HCT116 (cell line): Measurements from ENCODE around the gene PRPF40B. TPM values are rescaled to one million over a fixed set of nuclear protein-coding genes. Genes with fewer than 3 reads are reported as not detected.

ENCODE experiments used
- ATAC-seq: fragments of 200-7000 bp; cut with Tn5 transposase; 2 replicates; pipeline ENCODE4 v1.9.1; 2020; ENCODE audit warnings: mild to moderate bottlenecking, moderate library complexity
- BruUV-seq: library from RNA; stranded (reverse); fragments of 400-500 nt; replicated peaks from 2 replicates; lab custom pipeline; 2021; lab: Mats Ljungman, UMichigan
- CTCF ChIA-PET: fragments of 300-600 bp; sonication (Branson Sonifier 250); formaldehyde crosslinking; loops from one replicate; lab custom pipeline; 2021; ENCODE audit warnings: antibody characterized with exemption; lab: Charles Lee
- POLR2A ChIA-PET: fragments of 300-600, 350-600 bp; sonication (Branson Sonifier 250); formaldehyde crosslinking; loops from one replicate; lab custom pipeline; 2021; ENCODE audit warnings: antibody characterized with exemption; lab: Charles Lee
- RAD21 ChIA-PET, 2 experiments: fragments of 300-600 bp; sonication (Branson Sonifier 250); formaldehyde crosslinking; loops; one replicate each; lab custom pipeline; 2023; ENCODE audit warnings: low total read pairs in 2 of 2; ENCODE audit not compliant: uncharacterized antibody in 2 of 2, unreplicated experiment in 2 of 2, low non-redundant PET in 1 of 2; lab: Charles Lee
- DNase-seq: peaks from one replicate; pipeline ENCODE4 v3.0.0-alpha.2; 2010; ENCODE audit warnings: low read depth, low spot score
- H2AFZ ChIP-seq: fragments of 200-600 bp; shearing (Covaris generic), sonication (generic); 2 replicates; pipeline ENCODE4 v1.6.1; 2017; ENCODE audit warnings: low read depth, mixed run types, mixed read lengths, antibody characterized with exemption, low read length; ENCODE audit not compliant: poor library complexity, severe bottlenecking
- H3K27ac ChIP-seq: 2 replicates; pipeline ENCODE4 v1.5.1; 2012; ENCODE audit warnings: low read depth, low read length
- H3K27me3 ChIP-seq: fragments of 200-600 bp; sonication (generic); 2 replicates; pipeline ENCODE4 v1.6.1; 2016; ENCODE audit warnings: mixed run types, low read length, mixed read lengths; ENCODE audit not compliant: insufficient read depth
- H3K36me3 ChIP-seq, 2 experiments: fragments of 200-500 bp in 1 of 2; fragments of 200-600 bp in 1 of 2; sonication (Bioruptor generic) in 1 of 2; sonication (generic) in 1 of 2; 2 replicates each; pipeline versions ENCODE4 v1.5.1 to v1.6.1; 2014 to 2016; ENCODE audit warnings: low read length in 2 of 2, inconsistent platforms in 1 of 2, mixed read lengths in 1 of 2, mixed run types in 1 of 2; ENCODE audit not compliant: insufficient read depth in 2 of 2, control insufficient read depth in 1 of 2
- H3K4me1 ChIP-seq, 2 experiments: fragments of 200-600 bp in 1 of 2; sonication (generic) in 1 of 2; 2 replicates each; pipeline versions ENCODE4 v1.5.1 to v1.6.1; 2012 to 2017; ENCODE audit warnings: low read length in 2 of 2, inconsistent platforms in 1 of 2, mild to moderate bottlenecking in 1 of 2, mixed read lengths in 1 of 2, mixed run types in 1 of 2, moderate library complexity in 1 of 2; ENCODE audit not compliant: insufficient read depth in 2 of 2, control insufficient read depth in 1 of 2
- H3K4me2 ChIP-seq: fragments of 200-600 bp; sonication (generic); 2 replicates; pipeline ENCODE4 v1.6.1; 2017; ENCODE audit warnings: mixed run types, low read length, mixed read lengths
- H3K4me3 ChIP-seq, 2 experiments: fragments of 200-600 bp in 1 of 2; sonication (generic) in 1 of 2; replicated peaks in 1 of 2; 2 replicates each; pipeline ENCODE4 v1.5.1; 2011 to 2016; ENCODE audit warnings: low read length in 2 of 2, control low read depth in 1 of 2, low read depth in 1 of 2, mild to moderate bottlenecking in 1 of 2, mixed read lengths in 1 of 2, mixed run types in 1 of 2
- H3K79me2 ChIP-seq: fragments of 200-600 bp; sonication (generic); 2 replicates; pipeline ENCODE4 v1.6.1; 2017; ENCODE audit warnings: mild to moderate bottlenecking, mixed run types, low read length, moderate library complexity, mixed read lengths; ENCODE audit not compliant: insufficient read depth
- H3K9ac ChIP-seq: fragments of 200-600 bp; sonication (generic); 2 replicates; pipeline ENCODE4 v1.6.1; 2016; ENCODE audit warnings: low read length, mixed read lengths
- H3K9me2 ChIP-seq: fragments of 200-600 bp; sonication (generic), shearing (Covaris generic); 2 replicates; pipeline ENCODE4 v1.6.1; 2017; ENCODE audit warnings: mixed run types, mild to moderate bottlenecking, moderate library complexity; ENCODE audit not compliant: insufficient read depth
- H3K9me3 ChIP-seq, 2 experiments: fragments of 200-500 bp in 1 of 2; fragments of 200-600 bp in 1 of 2; sonication (Bioruptor generic) in 1 of 2; sonication (generic) in 1 of 2; 2 replicates each; pipeline ENCODE4 v1.6.1; 2014 to 2017; ENCODE audit warnings: low read length in 2 of 2, mixed read lengths in 2 of 2, inconsistent platforms in 1 of 2, low read depth in 1 of 2, mild to moderate bottlenecking in 1 of 2, mixed run types in 1 of 2, moderate library complexity in 1 of 2; ENCODE audit not compliant: control insufficient read depth in 1 of 2, insufficient read depth in 1 of 2
- H4K20me1 ChIP-seq: fragments of 200-600 bp; sonication (generic), shearing (Covaris generic); 2 replicates; pipeline ENCODE4 v1.6.1; 2017; ENCODE audit warnings: mixed run types, mild to moderate bottlenecking, moderate library complexity; ENCODE audit not compliant: insufficient read depth
- CBX3 ChIP-seq: IDR thresholded peaks from 2 replicates; pipeline ENCODE4 v1.6.1; 2012; ENCODE audit warnings: low read depth
- CEBPB ChIP-seq: IDR thresholded peaks from 2 replicates; pipeline ENCODE4 v1.6.1; 2012; ENCODE audit warnings: low read depth
- EZH2 ChIP-seq: fragments of 200-600 bp; sonication (generic); IDR thresholded peaks from 2 replicates; pipeline ENCODE4 v1.6.1; 2017; ENCODE audit warnings: antibody characterized with exemption, mixed run types
- EZH2phosphoT487 ChIP-seq: fragments of 200-600 bp; IDR thresholded peaks from 2 replicates; pipeline ENCODE4 v1.6.1; 2018; ENCODE audit warnings: antibody characterized with exemption, borderline replicate concordance
- FOSL1 ChIP-seq: IDR thresholded peaks from 2 replicates; pipeline ENCODE4 v1.6.1; 2012; ENCODE audit warnings: low read depth
- JUND ChIP-seq: IDR thresholded peaks from 2 replicates; pipeline ENCODE4 v1.6.1; 2012
- MAX ChIP-seq: IDR thresholded peaks from 2 replicates; pipeline ENCODE4 v1.6.1; 2012
- POLR2A ChIP-seq: IDR thresholded peaks from 2 replicates; pipeline ENCODE4 v1.7.0; 2011; ENCODE audit warnings: borderline replicate concordance; ENCODE audit not compliant: insufficient read depth, insufficient read length; ENCODE audit errors: extremely low read depth
- POLR2AphosphoS5 ChIP-seq: IDR thresholded peaks from 2 replicates; pipeline ENCODE4 v1.6.1; 2011; ENCODE audit warnings: mild to moderate bottlenecking, low read depth, low read length, moderate library complexity
- RAD21 ChIP-seq: IDR thresholded peaks from 2 replicates; pipeline ENCODE4 v1.6.1; 2012; ENCODE audit warnings: low read depth, mild to moderate bottlenecking
- REST ChIP-seq: IDR thresholded peaks from 2 replicates; pipeline ENCODE4 v1.6.1; 2012; ENCODE audit warnings: low read depth
- SP1 ChIP-seq: IDR thresholded peaks from 2 replicates; pipeline ENCODE4 v1.6.1; 2012; ENCODE audit warnings: low read depth
- SRF ChIP-seq: IDR thresholded peaks from 2 replicates; pipeline ENCODE4 v1.6.1; 2012; ENCODE audit warnings: low read depth
- TCF7L2 ChIP-seq: IDR thresholded peaks from 2 replicates; pipeline ENCODE4 v1.7.0; 2011; ENCODE audit warnings: borderline replicate concordance, inconsistent platforms; ENCODE audit not compliant: insufficient read depth, insufficient read length; ENCODE audit errors: extremely low read depth
- YY1 ChIP-seq: IDR thresholded peaks from 2 replicates; pipeline ENCODE4 v1.6.1; 2011; ENCODE audit warnings: low read length, low read depth, moderate library complexity, mild to moderate bottlenecking; ENCODE audit not compliant: insufficient replicate concordance; ENCODE audit errors: extremely low read depth
- ZFX ChIP-seq: fragments of 450-650 bp; IDR thresholded peaks from 2 replicates; pipeline ENCODE4 v1.6.1; 2017
- ZNF274 ChIP-seq: fragments of 200-500 bp; sonication (Bioruptor generic); IDR thresholded peaks from 2 replicates; pipeline ENCODE4 v1.6.1; 2014; ENCODE audit warnings: mild to moderate bottlenecking, low read depth, low read length, inconsistent platforms
- intact Hi-C: fragments of 100-400 bp; cut with micrococcal nuclease; formaldehyde crosslinking; loops from 2 replicates; pipeline ENCODE4 v1.10.0; 2022
- total RNA-seq: library from RNA; stranded (reverse); gene quantifications from one replicate; pipeline ENCODE4 v1.2.1, GENCODE V29; 2021; ENCODE audit not compliant: unreplicated experiment

Gene PRPF40B
- total RNA-seq, 1 experiment from 2014 or later, result 29.0 TPM

- no peak overlapping the region for H3K9ac ChIP-seq
- TF ChIP-seq POLR2A (no peak), CBX3 (no peak), CEBPB (no peak), FOSL1 (no peak), SP1 (no peak), MAX (no peak), REST (no peak), YY1 (no peak), SRF (no peak), ZNF274 (no peak), POLR2AphosphoS5 (no peak), EZH2 (no peak), RAD21 (no peak), ZFX (no peak), EZH2phosphoT487 (no peak), TCF7L2 (no peak), JUND (no peak)
- TF ChIP-seq, all 23 proteins: peak for 0
- H2AFZ ChIP-seq, result no peak overlapping the region
- BruUV-seq, result no TSS peak
- H3K36me3 ChIP-seq, result no peaks in the 10 kb centered on the region
- no peak overlapping the region for H3K4me3 ChIP-seq
- H3K9me3 ChIP-seq, result no peaks in the 10 kb centered on the region
- H3K27ac ChIP-seq, result no peak overlapping the region
- ChIA-PET CTCF (no interaction called here), RAD21 (no interaction called here), POLR2A (interaction anchor here (1.0 kb wide), 1 partner anchor 86 kb away, joined by 4 read pairs; the partner anchor contains the start of gene TMBIM6)
- no peaks in the 10 kb centered on the region for H3K79me2 ChIP-seq
- no peaks in the 10 kb centered on the region for H3K4me1 ChIP-seq
- H3K9me2 ChIP-seq, result no peaks in the 10 kb centered on the region
- H3K27me3 ChIP-seq, result no peaks in the 10 kb centered on the region
- DNase-seq, result no peak
- ATAC-seq, result no peak
- no peak overlapping the region for H3K4me2 ChIP-seq
- intact Hi-C loops, result no loop called here
- no peaks in the 10 kb centered on the region for H4K20me1 ChIP-seq
These were observed 31.4 kb downstream of the PRPF40B start for GRCh38 chr12:49654715-49655114.
